ENCODE measurements around the gene HNRNPLL.

DNA sequence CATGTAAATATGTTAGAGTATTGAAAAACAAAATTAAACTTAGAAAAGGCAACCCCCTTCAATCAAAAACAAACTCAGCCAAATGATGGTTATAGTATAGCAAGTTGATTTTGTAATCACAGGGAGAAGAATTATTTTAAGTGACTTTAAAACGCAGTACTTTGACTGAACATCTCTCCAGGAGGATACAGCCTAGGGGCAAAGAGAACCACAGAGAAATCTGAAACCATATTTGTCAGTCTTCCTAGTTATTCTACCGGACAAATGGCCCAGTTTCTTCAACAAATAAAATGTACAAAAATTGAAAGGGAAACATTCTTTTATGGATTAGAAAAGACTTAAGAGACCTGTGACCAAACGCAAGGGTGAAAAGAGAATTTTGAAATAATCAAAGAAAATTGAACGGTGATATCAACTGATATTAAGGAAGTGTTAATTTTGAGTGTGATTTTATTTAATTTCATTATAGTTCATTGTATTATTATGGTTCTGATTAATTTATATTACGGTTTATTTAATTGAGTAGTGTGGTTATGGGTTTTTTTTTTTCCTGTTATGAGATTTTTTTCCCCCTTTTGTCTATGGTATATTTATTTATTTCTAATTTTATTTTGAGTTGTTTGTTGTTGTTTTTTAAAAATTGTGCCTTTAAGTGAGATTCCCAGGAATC lies 75.3 kb downstream of the HNRNPLL start:
- no peak for TF ChIP-seq POLR2A (IDR thresholded peaks at IDR 0.05)
- no peak for TF ChIP-seq POLR2AphosphoS5 (IDR thresholded peaks at IDR 0.05)
- TF ChIP-seq EP300 (IDR thresholded peaks at IDR 0.05; ENCODE audit: low read depth) = no peak

All from transverse colon (tissue), 3 donors.